Measurements from ENCODE around the gene PARP3. TPM values are rescaled to one million over a fixed set of nuclear protein-coding genes. Genes with fewer than 3 reads are reported as not detected.
"Not testable (repeated sequence)": the region's sequence is repeated elsewhere in the genome, so short reads cannot be mapped to it uniquely, and the experiment has no call there.

PARP3 gene
- polyA plus RNA-seq, 2 of the 4 experiments (the other 2 are of a cell fraction) = 7.6 to 11.0 TPM

GRCh38 chr3:51928981-51929380 lies 13.2 kb upstream of the PARP3 start:
- FAIRE-seq; H3K4me3 ChIP-seq; H3K9me3 ChIP-seq; H3K27ac ChIP-seq; DNase-seq (ENCODE audit: low read depth in 1 of 2, low spot score in 1 of 2); POLR2A ChIA-PET; H3K4me1 ChIP-seq; H3K4me2 ChIP-seq; ATAC-seq: not testable (repeated sequence)
- 100% methylated on average over 1 of the region's 3 CpGs for WGBS (ENCODE audit: missing lambda C conversion rate)
- CTCF ChIA-PET = interaction anchor here (0.6 kb wide), 1 partner anchor 113 kb away, joined by 4 read pairs; no protein-coding TSS in a partner anchor

GRCh38 chr3:51929420-51930003 lies 12.7 kb upstream of the PARP3 start:
- ATAC-seq (peak; percentile 47 to 58; a peak in 3 of 6 replicates), FAIRE-seq (no peak), DNase-seq (ENCODE audit: low read depth in 1 of 2, low spot score in 1 of 2) (no peak)
- Histone ChIP-seq H3K27ac (no peak overlapping the region), H3K4me2 (no peak overlapping the region), H3K9me3 (no peaks in the 10 kb centered on the region), H3K4me3 (no peak overlapping the region), H3K4me1 (no peaks in the 10 kb centered on the region)
- ChIA-PET CTCF (no interaction called here), POLR2A (no interaction called here)
- TF ChIP-seq REST (IDR thresholded peaks at IDR 0.05) = peak; percentile 84
- no peak for TF ChIP-seq BHLHE40 (IDR thresholded peaks at IDR 0.05; ENCODE audit: low read depth, low read length)
- no peak for TF ChIP-seq MYC (IDR thresholded peaks at IDR 0.05; ENCODE audit: borderline replicate concordance, low read length)
- TF ChIP-seq ELK1 (IDR thresholded peaks at IDR 0.05; ENCODE audit: low read depth, low read length) = no peak
- 0 out of 2 replicates have a peak, but pooled peaks have one; percentile 27 for TF ChIP-seq EHMT2 (IDR thresholded peaks at IDR 0.05; ENCODE audit: low read depth)
- 76% methylated on average over 5 of the region's 5 CpGs for WGBS (ENCODE audit: missing lambda C conversion rate)

GRCh38 chr3:51930439-51930838 lies 11.7 kb upstream of the PARP3 start:
- CTCF ChIA-PET = interaction anchor here (0.6 to 3.6 kb wide), 2 partner anchors 12 to 44 kb away, joined by 4 to 22 read pairs; partner anchors contain the start of genes ABHD14A, PARP3 and RRP9
- no peak for FAIRE-seq
- no peak for TF ChIP-seq RARB (CRISPR knock-in tag; IDR thresholded peaks at IDR 0.05)
- TF ChIP-seq HOXB5 (CRISPR knock-in tag; IDR thresholded peaks at IDR 0.05) = no peak
- TF ChIP-seq ATOH8 (CRISPR knock-in tag; IDR thresholded peaks at IDR 0.05; ENCODE audit: low read depth) = no peak
- no peak for TF ChIP-seq TP53 (CRISPR knock-in tag; IDR thresholded peaks at IDR 0.05)
- no peak for TF ChIP-seq EHF (CRISPR knock-in tag; IDR thresholded peaks at IDR 0.05)
- no peak for TF ChIP-seq KDM5A (IDR thresholded peaks at IDR 0.05)
- no peak for TF ChIP-seq POLR2A (IDR thresholded peaks at IDR 0.05; ENCODE audit: low read length)
- no peak for TF ChIP-seq MAX (IDR thresholded peaks at IDR 0.05)
- TF ChIP-seq CBX8 (IDR thresholded peaks at IDR 0.05) = no peak
- no peak for TF ChIP-seq MAZ (IDR thresholded peaks at IDR 0.05; ENCODE audit: borderline replicate concordance, low read depth, low read length)
- no peak for TF ChIP-seq PHF8 (IDR thresholded peaks at IDR 0.05; ENCODE audit: borderline replicate concordance, low read depth)
- no peak for TF ChIP-seq ZSCAN20 (CRISPR knock-in tag; IDR thresholded peaks at IDR 0.05)
- TF ChIP-seq RCOR1 (IDR thresholded peaks at IDR 0.05; ENCODE audit: low read depth, low read length) = no peak
- TF ChIP-seq EP300 (IDR thresholded peaks at IDR 0.05) = no peak
- no peak for TF ChIP-seq NR3C1 (IDR thresholded peaks at IDR 0.05)
- TF ChIP-seq PBX3 (IDR thresholded peaks at IDR 0.05) = no peak
- TF ChIP-seq FOSB (CRISPR knock-in tag; IDR thresholded peaks at IDR 0.05) = no peak

More at GRCh38 chr3:51930439-51930838, 11.7 kb upstream of the PARP3 start:
- no peak overlapping the region for H3K27ac ChIP-seq
- no peaks in the 10 kb centered on the region for H3K4me1 ChIP-seq
- no peak for ATAC-seq
- 86% methylated on average over 1 of the region's 1 CpG for WGBS (ENCODE audit: missing lambda C conversion rate)
- no peak for DNase-seq (ENCODE audit: low read depth in 1 of 2, low spot score in 1 of 2)
- POLR2A ChIA-PET = no interaction called here
- H3K4me2 ChIP-seq = no peak overlapping the region
- H3K4me3 ChIP-seq = no peak overlapping the region
- H3K9me3 ChIP-seq = no peaks in the 10 kb centered on the region

Measured in A549 (cell line).